ENCODE measurements around the gene OR6C76. TPM values are rescaled to one million over a fixed set of nuclear protein-coding genes. Genes with fewer than 3 reads are reported as not detected.
A peak's percentile ranks its signal among the peaks of the same experiment; 100 is the strongest.

Gene OR6C76
- total RNA-seq, 1 experiment from 2014 or later = not detected

DNA sequence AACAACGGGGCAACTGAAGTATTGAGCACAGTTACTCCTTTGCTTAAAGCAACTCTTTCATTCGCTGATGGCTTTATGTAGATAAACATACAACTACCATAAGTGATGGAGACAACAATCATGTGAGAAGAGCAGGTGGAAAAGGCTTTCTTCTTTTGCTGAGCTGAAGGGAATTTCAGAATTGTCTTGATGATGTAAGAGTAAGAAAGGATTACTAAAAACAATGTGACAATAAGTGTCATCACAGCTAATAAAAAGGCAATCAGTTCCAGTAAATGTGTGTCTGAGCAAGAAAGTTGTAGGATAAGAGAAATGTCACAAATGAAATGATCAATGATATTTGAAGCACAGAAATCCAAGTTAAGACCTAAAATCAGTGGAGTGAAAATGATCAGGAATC is 43.2 kb downstream of the OR6C76 start:
- no peak for DNase-seq (ENCODE audit: low read depth)

DNA sequence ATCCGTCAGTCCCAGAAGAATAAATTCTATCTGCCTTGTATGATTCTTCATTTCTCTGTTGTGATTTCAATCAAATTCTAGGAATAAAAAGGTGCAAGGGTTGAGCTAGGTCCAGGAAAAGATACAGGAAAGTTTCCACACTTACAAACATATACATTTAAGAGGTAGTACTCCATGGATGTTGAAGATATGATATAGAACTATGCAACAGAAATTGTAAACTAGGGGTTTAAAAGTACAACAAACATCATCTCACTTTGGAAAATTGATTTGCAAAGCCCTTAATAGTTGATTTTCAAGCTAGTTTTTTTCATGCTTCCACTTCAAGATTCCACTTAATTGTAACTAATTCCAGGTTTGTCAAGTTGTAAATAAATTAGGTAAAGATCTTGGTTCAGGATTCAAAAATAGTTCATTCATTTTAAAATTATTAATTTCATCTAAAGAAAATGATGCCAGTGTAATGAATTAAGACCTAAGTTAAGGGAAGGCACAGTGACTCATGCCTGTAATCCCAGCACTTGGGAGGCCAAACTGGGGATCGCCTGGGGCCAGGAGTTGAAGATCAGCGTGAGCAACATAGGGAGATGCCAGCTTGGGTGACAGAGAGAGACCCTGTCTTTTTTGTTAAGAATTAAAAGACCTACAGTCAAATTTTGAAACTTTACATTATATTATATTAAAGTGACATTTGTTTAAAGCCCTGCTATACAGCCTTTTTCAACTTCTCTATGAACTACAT is 44.2 kb downstream of the OR6C76 start, which contains the start of gene OR6C70:
Gene OR6C70 (minus strand): TSS at position 51 of the 742 bp plus-strand sequence. CDS start 0 bp downstream, at position 51.
- DNase-seq (ENCODE audit: low read depth) = peak; percentile 92

DNA sequence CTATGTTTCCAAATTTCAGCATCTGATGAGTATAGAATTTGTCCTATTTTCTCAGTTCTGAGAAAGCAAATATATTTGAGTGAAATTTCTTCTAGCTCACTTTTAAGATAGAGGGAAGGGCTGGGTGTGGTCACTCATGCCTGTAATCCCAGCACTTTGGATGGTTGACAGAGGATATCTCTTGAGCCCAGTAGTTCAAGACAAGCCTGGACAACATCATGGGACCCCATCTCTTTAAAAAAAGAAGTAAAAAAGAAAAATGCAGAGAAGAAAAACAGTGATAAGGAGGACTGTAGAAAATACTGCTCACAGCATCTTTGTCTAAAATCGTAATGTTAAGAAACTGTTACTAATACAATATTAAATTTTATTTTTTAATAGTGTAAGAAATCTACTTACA is 46.2 kb downstream of the OR6C76 start:
- no peak for DNase-seq (ENCODE audit: low read depth)

Other genes starting within 250 kb of the OR6C76 start
- not detected in 2 replicates for gene OR10A7, start 205.2 kb upstream of the OR6C76 start, total RNA-seq (2014; rRNA removed; shearing (Covaris generic))
- gene OR6C74, start 181.6 kb upstream of the OR6C76 start, total RNA-seq (2014; rRNA removed; shearing (Covaris generic)) = not detected in 2 replicates
- not detected in 2 replicates for gene OR6C6, start 129.7 kb upstream of the OR6C76 start, total RNA-seq (2014; rRNA removed; shearing (Covaris generic))
- not detected in 2 replicates for gene OR6C1, start 111.9 kb upstream of the OR6C76 start, total RNA-seq (2014; rRNA removed; shearing (Covaris generic))
- gene OR6C3, start 95.5 kb upstream of the OR6C76 start, total RNA-seq (2014; rRNA removed; shearing (Covaris generic)) = not detected in 2 replicates
- gene OR6C75, start 63.3 kb upstream of the OR6C76 start, total RNA-seq (2014; rRNA removed; shearing (Covaris generic)) = not detected in 2 replicates
- gene OR6C65, start 25.7 kb upstream of the OR6C76 start, total RNA-seq (2014; rRNA removed; shearing (Covaris generic)) = not detected in 2 replicates
- gene OR6C2, start 17.8 kb downstream of the OR6C76 start, total RNA-seq (2014; rRNA removed; shearing (Covaris generic)) = not detected in 2 replicates
- 0.29 TPM in 1 of 2 replicates, not detected in the other for gene OR6C70, start 43.9 kb downstream of the OR6C76 start, total RNA-seq (2014; rRNA removed; shearing (Covaris generic))
- gene OR6C68, start 66.1 kb downstream of the OR6C76 start, total RNA-seq (2014; rRNA removed; shearing (Covaris generic)) = not detected in 2 replicates
- gene OR6C4, start 123.3 kb downstream of the OR6C76 start, total RNA-seq (2014; rRNA removed; shearing (Covaris generic)) = not detected in 2 replicates
- gene OR2AP1, start 146.2 kb downstream of the OR6C76 start, total RNA-seq (2014; rRNA removed; shearing (Covaris generic)) = not detected in 2 replicates
- gene OR10P1, start 210.6 kb downstream of the OR6C76 start, total RNA-seq (2014; rRNA removed; shearing (Covaris generic)) = not detected in 2 replicates